SK-N-MC (cell line): ENCODE measurements around the gene UFSP1.

Source experiments
- FOXP2 ChIP-seq: optimal IDR thresholded peaks from 2 replicates; pipeline ENCODE3; 2011; ENCODE audit warnings: mild to moderate bottlenecking, moderate library complexity; ENCODE audit not compliant: insufficient read depth; ENCODE audit errors: extremely low read length, control extremely low read depth
- POLR2AphosphoS5 ChIP-seq: IDR thresholded peaks from 2 replicates; pipeline ENCODE4 v1.6.1; 2012; ENCODE audit warnings: mild to moderate bottlenecking, low read depth, low read length, borderline replicate concordance

GRCh38 chr7:100929808-100930174, 40.3 kb upstream of the UFSP1 start:
- TF ChIP-seq FOXP2 (no peak), POLR2AphosphoS5 (no peak)
